ENCODE measurements around the gene DMD. TPM values are rescaled to one million over a fixed set of nuclear protein-coding genes. Genes with fewer than 3 reads are reported as not detected.

DMD gene
- total and polyA plus RNA-seq, 2 experiments from 2014 or later = 1.5 to 2.0 TPM

DNA sequence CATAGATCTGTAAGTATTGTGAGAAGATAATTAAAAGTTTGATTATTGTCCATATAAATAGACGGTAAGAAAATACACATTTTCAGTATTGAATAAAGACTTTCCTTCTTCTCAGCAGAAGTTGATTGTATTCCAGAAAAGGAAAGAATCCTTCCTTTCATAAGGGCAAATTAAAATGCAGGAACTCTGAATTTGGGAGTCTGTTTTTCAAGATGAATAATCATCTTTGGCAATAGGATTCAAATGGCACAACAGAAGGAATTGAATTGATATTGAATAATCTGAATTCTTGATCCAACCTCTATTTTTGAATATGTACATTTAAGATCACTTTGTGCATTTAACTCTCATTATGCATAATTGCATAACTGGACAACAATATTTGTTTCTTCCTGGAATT is 149.3 kb downstream of the DMD start:
- Histone ChIP-seq H3K4me2 (ENCODE audit: unreplicated experiment) (no peak overlapping the region), H2AFZ (no peak overlapping the region), H4K20me1 (ENCODE audit: insufficient read depth) (no peaks in the 10 kb centered on the region), H3K4me3 (no peak overlapping the region), H3K79me2 (ENCODE audit: insufficient read depth) (no peaks in the 10 kb centered on the region), H3K9me2 (ENCODE audit: insufficient read depth) (no peaks in the 10 kb centered on the region), H3K36me3 (ENCODE audit: low read depth) (no peaks in the 10 kb centered on the region), H3K9me3 (ENCODE audit: low read depth) (no peaks in the 10 kb centered on the region), H3K9ac (no peak overlapping the region), H3K27me3 (replicated peaks; ENCODE audit: insufficient read depth) (no peaks in the 10 kb centered on the region), H3K27ac (no peak overlapping the region), H3F3A (ENCODE audit: insufficient read depth) (no peaks in the 10 kb centered on the region), H3K4me1 (ENCODE audit: insufficient read depth) (no peaks in the 10 kb centered on the region)
- DNase-seq = no peak
- no peak for TF ChIP-seq EZH2 (IDR thresholded peaks at IDR 0.05; ENCODE audit: insufficient read depth, poor library complexity, severe bottlenecking)
- in situ Hi-C loops (cut with MboI) = loop anchor here (25.0 kb wide), 1 partner anchor 100 kb away; no protein-coding TSS in a partner anchor
- WGBS, 2 experiments (ENCODE audit: low coverage in 1 of 2, low lambda C conversion rate in 2 of 2, missing lambda C conversion rate in 2 of 2) = 54 to 64% methylated on average over 1 of the region's 1 CpG

DNA sequence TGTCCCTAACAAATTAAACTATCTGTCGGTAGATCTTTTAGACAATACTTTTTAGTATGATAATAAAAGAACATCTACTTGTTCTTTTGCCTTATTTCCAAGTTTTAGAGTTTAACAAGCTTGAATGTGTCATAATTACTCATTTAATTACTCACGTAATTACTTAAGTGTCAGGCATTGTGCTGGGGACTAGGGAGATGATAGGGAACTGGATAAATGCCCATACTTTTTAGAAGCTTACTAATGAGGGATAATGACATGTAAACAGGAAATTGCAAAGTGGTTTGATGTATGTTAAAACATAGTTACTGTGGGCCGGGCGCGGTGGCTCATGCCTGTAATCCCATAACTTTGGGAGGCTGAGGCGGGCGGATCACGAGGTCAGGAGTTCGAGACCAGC is 158.3 kb downstream of the DMD start:
- Histone ChIP-seq H3K9me3 (ENCODE audit: low read depth) (no peaks in the 10 kb centered on the region), H3K9ac (no peak overlapping the region), H3K4me1 (ENCODE audit: insufficient read depth) (no peaks in the 10 kb centered on the region), H3K36me3 (ENCODE audit: low read depth) (no peaks in the 10 kb centered on the region), H3F3A (ENCODE audit: insufficient read depth) (no peaks in the 10 kb centered on the region), H3K79me2 (ENCODE audit: insufficient read depth) (no peaks in the 10 kb centered on the region), H3K4me3 (no peak overlapping the region), H2AFZ (no peak overlapping the region), H3K27me3 (replicated peaks; ENCODE audit: insufficient read depth) (no peaks in the 10 kb centered on the region), H3K27ac (no peak overlapping the region), H3K9me2 (ENCODE audit: insufficient read depth) (no peaks in the 10 kb centered on the region), H3K4me2 (ENCODE audit: unreplicated experiment) (no peak overlapping the region), H4K20me1 (ENCODE audit: insufficient read depth) (no peaks in the 10 kb centered on the region)
- DNase-seq = no peak
- in situ Hi-C loops (cut with MboI) = loop anchor here (25.0 kb wide), 1 partner anchor 109 kb away; no protein-coding TSS in a partner anchor
- 31 to 45% methylated on average over 9 of the region's 9 CpGs for WGBS, 2 experiments (ENCODE audit: low coverage in 1 of 2, low lambda C conversion rate in 2 of 2, missing lambda C conversion rate in 2 of 2)
- TF ChIP-seq EZH2phosphoT487 (IDR thresholded peaks at IDR 0.05; ENCODE audit: insufficient read depth, low read depth) (no peak), EZH2 (IDR thresholded peaks at IDR 0.05; ENCODE audit: insufficient read depth, poor library complexity, severe bottlenecking) (no peak)

DNA sequence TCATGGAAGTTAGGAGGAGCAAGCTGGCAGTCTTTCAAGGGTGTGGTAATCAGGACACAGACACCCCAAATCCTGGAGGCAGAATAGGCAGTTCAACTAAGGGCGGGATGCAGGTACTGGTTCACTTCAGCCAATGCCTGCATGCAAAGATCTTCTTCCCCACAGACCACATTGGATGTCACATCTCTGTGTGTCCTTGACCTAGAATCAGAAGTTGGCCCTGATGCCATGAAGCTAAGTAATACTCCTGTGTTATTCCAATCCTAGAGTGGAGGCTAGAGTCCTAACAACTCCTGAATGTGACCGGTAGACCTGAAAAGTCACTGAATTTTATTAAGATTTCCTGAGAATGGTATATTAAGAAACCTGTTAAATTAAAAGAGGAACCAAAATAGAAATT is 165.5 kb downstream of the DMD start:
- H3K4me1 ChIP-seq (ENCODE audit: insufficient read depth) = no peaks in the 10 kb centered on the region
- 50 to 55% methylated on average over 2 of the region's 2 CpGs for WGBS, 2 experiments (ENCODE audit: low coverage in 1 of 2, low lambda C conversion rate in 2 of 2, missing lambda C conversion rate in 2 of 2)
- H4K20me1 ChIP-seq (ENCODE audit: insufficient read depth) = no peaks in the 10 kb centered on the region
- H3K9ac ChIP-seq = no peak overlapping the region
- H3K79me2 ChIP-seq (ENCODE audit: insufficient read depth) = no peaks in the 10 kb centered on the region
- no peak overlapping the region for H2AFZ ChIP-seq
- H3K9me2 ChIP-seq (ENCODE audit: insufficient read depth) = no peaks in the 10 kb centered on the region
- DNase-seq = no peak
- H3K27me3 ChIP-seq (replicated peaks; ENCODE audit: insufficient read depth) = no peaks in the 10 kb centered on the region
- TF ChIP-seq EZH2phosphoT487 (IDR thresholded peaks at IDR 0.05; ENCODE audit: insufficient read depth, low read depth) (no peak), EZH2 (IDR thresholded peaks at IDR 0.05; ENCODE audit: insufficient read depth, poor library complexity, severe bottlenecking) (no peak)
- no peak overlapping the region for H3K4me3 ChIP-seq
- no peaks in the 10 kb centered on the region for H3K36me3 ChIP-seq (ENCODE audit: low read depth)
- no peaks in the 10 kb centered on the region for H3K9me3 ChIP-seq (ENCODE audit: low read depth)
- H3F3A ChIP-seq (ENCODE audit: insufficient read depth) = no peaks in the 10 kb centered on the region
- H3K4me2 ChIP-seq (ENCODE audit: unreplicated experiment) = no peak overlapping the region
- in situ Hi-C loops (cut with MboI) = no loop called here
- H3K27ac ChIP-seq = no peak overlapping the region

DNA sequence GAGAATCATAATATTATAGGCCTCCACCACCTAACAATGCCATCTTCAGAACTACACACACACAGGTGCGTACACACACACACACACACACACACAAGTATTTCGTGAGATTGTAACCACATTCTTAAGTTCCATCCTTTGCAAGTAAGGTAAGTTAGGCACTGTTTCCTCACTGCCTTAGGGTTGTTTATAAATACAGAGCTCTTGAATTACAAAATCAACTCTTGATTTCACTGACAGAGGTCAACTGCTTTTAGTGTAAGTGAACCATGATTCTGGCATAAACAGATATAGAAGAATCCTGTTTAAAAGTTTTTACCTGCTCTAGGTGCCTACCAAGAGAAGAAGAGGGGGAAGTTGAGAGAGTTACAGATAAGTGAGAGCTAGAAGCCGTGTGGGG is 166.1 kb downstream of the DMD start:
- Histone ChIP-seq H3K4me1 (ENCODE audit: insufficient read depth) (no peaks in the 10 kb centered on the region), H3K27ac (no peak overlapping the region), H4K20me1 (ENCODE audit: insufficient read depth) (no peaks in the 10 kb centered on the region), H3K9me3 (ENCODE audit: low read depth) (no peaks in the 10 kb centered on the region), H3F3A (ENCODE audit: insufficient read depth) (no peaks in the 10 kb centered on the region), H3K9ac (no peak overlapping the region), H3K4me3 (no peak overlapping the region), H3K27me3 (replicated peaks; ENCODE audit: insufficient read depth) (no peaks in the 10 kb centered on the region), H3K36me3 (ENCODE audit: low read depth) (no peaks in the 10 kb centered on the region), H2AFZ (no peak overlapping the region), H3K9me2 (ENCODE audit: insufficient read depth) (no peaks in the 10 kb centered on the region), H3K4me2 (ENCODE audit: unreplicated experiment) (no peak overlapping the region), H3K79me2 (ENCODE audit: insufficient read depth) (no peaks in the 10 kb centered on the region)
- 5 to 12% methylated on average over 3 of the region's 3 CpGs for WGBS, 2 experiments (ENCODE audit: low coverage in 1 of 2, low lambda C conversion rate in 2 of 2, missing lambda C conversion rate in 2 of 2)
- no peak for DNase-seq
- TF ChIP-seq EZH2 (IDR thresholded peaks at IDR 0.05; ENCODE audit: insufficient read depth, poor library complexity, severe bottlenecking) (no peak), EZH2phosphoT487 (IDR thresholded peaks at IDR 0.05; ENCODE audit: insufficient read depth, low read depth) (no peak)
- in situ Hi-C loops (cut with MboI) = no loop called here

DNA sequence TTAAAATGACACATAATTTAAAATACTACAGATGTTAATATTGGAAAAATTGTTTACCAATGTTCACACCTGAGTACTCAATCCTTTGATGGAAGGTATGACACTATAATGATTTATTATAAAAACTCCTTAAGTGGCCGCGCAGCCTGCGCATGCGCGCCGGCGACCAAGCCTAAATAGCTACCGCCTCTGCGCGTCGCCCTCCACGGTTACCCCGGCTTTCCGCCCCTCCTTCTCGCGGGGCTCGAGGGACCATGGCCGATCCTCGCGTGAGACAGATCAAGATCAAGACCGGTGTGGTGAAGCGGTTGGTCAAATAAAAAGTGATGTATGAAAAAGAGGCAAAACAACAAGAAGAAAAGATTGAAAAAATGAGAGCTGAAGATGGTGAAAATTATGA is 170.2 kb downstream of the DMD start:
- Histone ChIP-seq H3K36me3 (ENCODE audit: low read depth) (no peaks in the 10 kb centered on the region), H3K79me2 (ENCODE audit: insufficient read depth) (no peaks in the 10 kb centered on the region), H3F3A (ENCODE audit: insufficient read depth) (no peaks in the 10 kb centered on the region), H4K20me1 (ENCODE audit: insufficient read depth) (no peaks in the 10 kb centered on the region), H3K9ac (no peak overlapping the region), H3K4me3 (no peak overlapping the region), H3K4me1 (ENCODE audit: insufficient read depth) (no peaks in the 10 kb centered on the region), H3K27ac (no peak overlapping the region), H3K27me3 (replicated peaks; ENCODE audit: insufficient read depth) (no peaks in the 10 kb centered on the region), H2AFZ (no peak overlapping the region), H3K9me2 (ENCODE audit: insufficient read depth) (no peaks in the 10 kb centered on the region), H3K9me3 (ENCODE audit: low read depth) (no peaks in the 10 kb centered on the region), H3K4me2 (ENCODE audit: unreplicated experiment) (no peak overlapping the region)
- no peak for DNase-seq
- in situ Hi-C loops (cut with MboI) = no loop called here
- 86 to 90% methylated on average over 18 to 22 of the region's 22 CpGs for WGBS, 2 experiments (ENCODE audit: low coverage in 1 of 2, low lambda C conversion rate in 2 of 2, missing lambda C conversion rate in 2 of 2)
- TF ChIP-seq EZH2phosphoT487 (IDR thresholded peaks at IDR 0.05; ENCODE audit: insufficient read depth, low read depth) = no peak
- TF ChIP-seq EZH2 (IDR thresholded peaks at IDR 0.05; ENCODE audit: insufficient read depth, poor library complexity, severe bottlenecking) = no peak

All from GM23248 (cell line).